HG02840 (cell line): Measurements from ENCODE around the gene NUP210.
"Not testable (repeated sequence)": the region's sequence is repeated elsewhere in the genome, so short reads cannot be mapped to it uniquely, and the experiment has no call there.

ENCODE experiments used
- ATAC-seq: cut with Tn5 transposase; IDR thresholded peaks from one replicate; pipeline ENCODE4 v1.9.1; 2021; ENCODE audit warnings: mild to moderate bottlenecking, moderate library complexity, moderate number of reproducible peaks; ENCODE audit not compliant: unreplicated experiment, low FRiP score

The NUP210 gene

DNA sequence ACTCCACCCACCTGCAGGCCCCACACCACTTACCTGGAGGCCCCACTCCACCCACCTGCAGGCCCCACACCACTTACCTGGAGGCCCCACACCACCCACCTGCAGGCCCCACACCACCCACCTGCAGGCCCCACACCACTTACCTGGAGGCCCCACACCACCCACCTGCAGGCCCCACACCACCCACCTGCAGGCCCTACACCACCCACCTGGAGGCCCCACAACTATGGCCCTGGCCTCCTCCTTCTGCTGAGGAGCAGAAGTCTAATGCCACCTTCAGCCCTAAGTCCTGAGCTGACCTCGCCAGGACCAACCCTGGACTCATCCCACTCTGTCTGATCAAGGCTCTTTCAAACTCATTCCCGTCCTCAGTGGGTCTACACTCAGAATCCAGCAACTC is 42.4 kb downstream of the NUP210 start:
- not testable (repeated sequence) for ATAC-seq

GRCh38 chr3:13377021-13377420 is 43.1 kb downstream of the NUP210 start:
- no peak for ATAC-seq

DNA sequence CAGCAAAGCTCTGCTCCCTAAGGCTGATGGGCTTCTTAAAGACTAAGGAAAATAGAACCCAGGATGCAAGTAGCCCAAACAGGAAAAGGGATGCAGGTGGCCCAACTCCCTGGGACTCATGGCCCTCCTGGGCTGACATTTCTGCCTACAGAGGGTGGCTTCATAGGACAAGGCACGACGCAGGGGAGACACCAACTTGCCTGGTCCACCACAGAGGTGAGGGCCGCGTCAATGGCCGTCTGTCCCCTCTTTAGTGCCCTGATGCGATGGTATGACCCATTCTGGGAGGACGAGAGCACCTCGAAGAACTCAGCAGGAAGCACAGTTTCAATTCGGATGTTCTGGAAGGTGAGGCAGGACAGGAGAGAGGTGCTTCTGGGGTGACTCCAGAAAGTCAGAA is 44.0 kb downstream of the NUP210 start:
- no peak for ATAC-seq

GRCh38 chr3:13375464-13375863 is 44.7 kb downstream of the NUP210 start:
- ATAC-seq = no peak

- ATAC-seq = no peak
Observed at GRCh38 chr3:13373975-13374586, 46.0 kb downstream of the NUP210 start.

- ATAC-seq = no peak
Observed at GRCh38 chr3:13372656-13373055, 47.5 kb downstream of the NUP210 start.

- no peak for ATAC-seq
Observed at GRCh38 chr3:13372126-13372525, 48.0 kb downstream of the NUP210 start.

GRCh38 chr3:13371100-13372075 is 48.7 kb downstream of the NUP210 start:
- ATAC-seq = no peak

- ATAC-seq = no peak
Observed at GRCh38 chr3:13370609-13371008, 49.5 kb downstream of the NUP210 start.

DNA sequence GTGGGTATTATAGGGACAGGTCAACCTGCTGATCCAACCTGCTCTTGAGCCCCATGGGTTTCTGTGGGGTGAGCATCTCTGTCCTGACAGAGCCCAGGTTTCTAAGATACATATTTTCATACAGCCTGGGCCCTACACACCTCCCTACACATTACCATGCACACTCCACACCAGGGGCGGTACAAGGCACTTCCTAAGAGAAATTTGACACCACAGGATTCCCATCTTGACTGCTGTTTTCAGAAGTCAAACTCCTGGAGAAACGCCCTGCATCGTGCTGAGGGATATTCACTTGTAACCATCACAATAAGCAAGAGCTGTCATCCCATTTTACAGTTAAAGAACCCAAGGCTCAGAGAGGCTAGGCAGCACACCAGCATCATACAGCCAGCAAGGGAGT is 50.1 kb downstream of the NUP210 start:
- ATAC-seq = no peak

GRCh38 chr3:13368834-13369233 is 51.3 kb downstream of the NUP210 start:
- no peak for ATAC-seq

- no peak for ATAC-seq
Observed at GRCh38 chr3:13367728-13368127, 52.4 kb downstream of the NUP210 start.

DNA sequence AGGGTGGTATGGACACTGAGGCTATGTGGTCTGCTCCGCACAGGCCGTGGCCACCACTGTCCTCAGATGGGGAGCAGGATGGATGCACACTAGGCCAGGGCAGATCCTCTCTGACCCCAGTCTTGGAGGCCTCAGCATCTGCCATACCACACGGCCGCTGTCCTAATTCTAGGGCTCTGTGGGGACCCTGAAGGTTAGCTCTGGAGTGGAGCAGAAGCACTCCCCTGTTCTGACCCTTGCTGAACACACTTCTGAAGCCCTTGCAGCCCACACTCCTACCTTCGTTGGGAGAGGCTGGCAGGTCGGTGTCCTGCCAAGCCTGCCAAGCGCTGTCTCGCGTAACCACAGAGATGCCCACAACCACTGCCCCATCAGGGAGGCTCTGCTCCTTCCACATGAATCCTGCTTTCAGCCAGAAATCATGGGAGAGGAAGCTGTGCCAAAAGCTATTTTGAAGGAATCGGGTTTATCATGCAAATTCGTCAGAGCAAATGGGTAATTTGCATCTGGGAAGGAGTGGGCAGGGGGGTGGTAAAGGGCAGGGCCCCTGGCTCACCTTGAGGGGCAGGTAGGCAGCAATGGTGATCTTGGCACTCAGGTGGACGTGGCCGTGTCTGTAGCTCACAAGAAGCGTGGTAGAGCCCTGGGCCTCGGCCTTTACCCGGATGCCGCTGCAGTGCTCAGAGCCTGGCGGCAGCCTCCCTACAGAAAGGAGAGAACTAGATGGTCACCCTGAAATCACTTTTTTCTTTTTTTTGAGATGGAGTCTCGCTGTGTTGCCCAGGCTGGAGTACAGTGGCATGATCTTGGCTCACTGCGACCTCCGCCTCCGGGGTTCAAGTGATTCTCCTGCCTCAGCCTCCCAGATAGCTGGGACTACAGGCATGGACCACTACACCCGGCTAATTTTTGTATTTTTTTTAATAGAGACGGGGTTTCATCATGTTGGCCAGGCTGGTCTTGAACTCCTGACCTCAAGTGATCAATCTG is 54.4 kb downstream of the NUP210 start:
- no peak for ATAC-seq

GRCh38 chr3:13364602-13365271 is 55.4 kb downstream of the NUP210 start:
- ATAC-seq = no peak

DNA sequence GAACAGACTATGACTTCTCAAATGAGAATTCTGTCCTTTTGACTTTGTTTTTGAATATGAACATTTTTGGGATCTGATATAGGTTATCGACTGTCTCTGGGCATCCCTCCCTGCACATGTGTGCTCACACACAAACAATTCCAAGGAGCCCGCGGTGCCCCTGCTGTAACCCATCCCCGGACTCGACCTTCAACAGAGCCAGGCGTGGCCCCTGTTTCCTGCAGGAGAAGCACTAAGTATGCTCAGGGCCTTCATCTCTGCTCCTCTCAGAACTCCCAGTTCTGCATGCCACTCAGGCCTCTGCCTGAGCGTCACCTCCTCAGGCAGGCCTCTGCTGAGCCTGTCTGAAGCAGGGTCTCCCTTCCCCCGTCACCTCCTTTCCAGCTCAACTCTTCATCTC is 57.6 kb downstream of the NUP210 start:
- no peak for ATAC-seq

GRCh38 chr3:13359916-13360315 is 60.2 kb downstream of the NUP210 start:
- ATAC-seq = no peak

DNA sequence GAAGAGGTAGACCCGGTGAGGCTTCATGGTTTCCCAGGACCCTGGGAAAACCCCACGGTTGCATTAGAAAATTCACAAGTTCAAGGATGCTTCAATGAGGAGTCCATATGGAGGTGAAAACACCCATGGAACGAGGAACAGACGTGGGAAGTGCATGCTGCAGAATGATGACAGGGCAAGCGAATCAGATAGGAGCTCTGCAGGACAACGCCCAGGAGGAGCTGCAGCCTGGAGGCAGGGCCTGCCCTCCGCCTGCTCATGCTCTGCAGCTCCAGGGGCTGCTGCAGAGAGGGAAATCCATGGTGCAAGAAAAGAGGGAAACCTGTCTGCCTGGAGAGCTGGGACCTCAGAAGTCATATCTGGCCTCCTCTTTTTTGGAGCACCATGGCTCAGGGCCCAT is 61.5 kb downstream of the NUP210 start:
- no peak for ATAC-seq

DNA sequence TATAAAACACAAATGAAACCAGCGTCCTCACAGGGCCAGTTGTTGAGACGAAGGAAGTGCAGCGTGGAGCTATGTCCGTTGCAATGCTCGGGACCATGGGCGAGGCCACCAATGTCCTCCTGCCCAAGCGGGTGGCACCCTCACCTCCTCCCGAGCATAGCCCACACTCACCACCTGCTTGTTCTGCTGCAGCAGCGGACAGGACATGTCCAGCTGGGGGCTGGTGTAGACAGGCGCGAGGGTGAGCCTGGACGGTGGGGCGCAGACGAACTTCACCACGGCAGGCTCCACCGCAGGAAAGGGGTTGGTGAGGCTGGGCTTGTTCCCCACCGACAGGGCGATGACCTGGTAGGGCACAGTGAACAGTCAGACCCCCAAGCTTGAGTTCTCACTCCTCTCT is 62.1 kb downstream of the NUP210 start:
- no peak for ATAC-seq

GRCh38 chr3:13357074-13357473 is 63.0 kb downstream of the NUP210 start:
- no peak for ATAC-seq

DNA sequence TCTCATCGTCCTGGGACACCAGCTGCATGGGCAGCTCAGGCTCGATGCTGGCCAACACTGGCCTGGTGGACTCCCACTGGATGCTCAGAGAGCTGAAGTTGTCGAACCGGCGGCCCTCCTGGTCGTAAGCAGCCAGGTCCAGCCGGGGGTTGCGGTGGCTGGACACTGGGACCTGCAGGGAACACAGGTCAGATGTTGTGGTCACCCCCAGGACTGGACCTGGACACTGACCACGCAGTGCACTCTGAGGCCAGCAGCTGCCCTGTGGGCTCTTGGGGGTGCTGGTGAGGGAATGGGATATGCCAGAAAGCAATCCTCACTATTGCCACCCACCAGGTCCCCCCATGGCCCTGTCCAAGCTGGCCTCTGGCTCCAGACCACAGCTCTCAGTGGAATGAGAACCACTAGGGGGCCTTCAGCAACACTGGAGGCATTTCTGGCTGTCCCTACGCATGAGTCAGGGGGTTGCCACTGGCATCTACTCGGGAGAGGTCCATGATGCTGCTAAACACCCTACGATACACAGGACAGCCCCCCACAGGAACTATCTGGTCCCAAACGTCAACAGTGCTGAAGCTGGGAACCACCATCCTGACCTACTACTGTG is 66.1 kb downstream of the NUP210 start:
- no peak for ATAC-seq
